ENCODE measurements around the gene HPS4. TPM values are rescaled to one million over a fixed set of nuclear protein-coding genes. Genes with fewer than 3 reads are reported as not detected.

HPS4 gene
- total RNA-seq, 2 experiments from 2014 or later: 61.6 to 67.0 TPM

DNA sequence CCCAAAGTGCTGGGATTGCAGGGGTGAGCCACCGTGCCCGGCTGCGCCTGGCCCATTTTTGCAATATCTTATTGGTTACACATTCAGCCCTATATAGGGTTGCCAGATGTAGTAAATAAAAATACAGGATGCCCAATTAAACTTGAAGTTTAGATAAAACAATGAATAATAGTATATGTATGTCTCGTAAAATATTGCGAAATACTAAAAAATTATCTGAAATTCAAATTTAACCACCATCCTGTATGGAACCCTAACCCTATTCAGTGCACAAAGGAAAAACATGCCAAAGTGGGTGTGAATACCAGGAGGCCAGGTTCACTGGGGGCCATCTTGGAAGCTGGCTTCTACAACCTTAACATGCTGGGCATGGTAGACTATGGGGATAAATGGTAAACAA, 33.8 kb upstream of the HPS4 start:
- POLR2A ChIA-PET: no interaction called here
- H3K27ac Mint-ChIP-seq: no peak overlapping the region

GRCh38 chr22:26516503-26516902, 32.9 kb upstream of the HPS4 start:
- DNase-seq (no peak), ATAC-seq (ENCODE audit: poor library complexity) (no peak)
- H3K9me3 ChIP-seq (ENCODE audit: control insufficient read depth in 1 of 2, insufficient read depth in 1 of 2, low read length in 2 of 2): no peaks in the 10 kb centered on the region
- no peak overlapping the region for H3K4me3 Mint-ChIP-seq
- H3K4me1 ChIP-seq (ENCODE audit: insufficient read depth, low read length): peaks cover 15% of the 10 kb centered on the region
- ChIA-PET POLR2A (no interaction called here), CTCF (interaction anchor here (0.7 kb wide), 1 partner anchor 149 kb away, joined by 3 read pairs; no protein-coding TSS in a partner anchor)
- no peaks in the 10 kb centered on the region for H3K9me3 Mint-ChIP-seq
- no peak overlapping the region for H3K27ac Mint-ChIP-seq
- H3K36me3 Mint-ChIP-seq (ENCODE audit: low read depth): peaks cover 15% of the 10 kb centered on the region
- intact Hi-C loops (cut with DNase I, micrococcal nuclease): no loop called here
- H3K27ac ChIP-seq (ENCODE audit: low read depth in 1 of 2, low read length in 2 of 2): no peak overlapping the region
- no peak for TF ChIP-seq CTCF (IDR thresholded peaks at IDR 0.05)
- H3K4me3 ChIP-seq (ENCODE audit: low read length): no peak overlapping the region
- H3K27me3 ChIP-seq (ENCODE audit: control insufficient read depth in 1 of 2, insufficient read depth in 2 of 2, low read length in 2 of 2): no peaks in the 10 kb centered on the region
- H3K27me3 Mint-ChIP-seq: no peaks in the 10 kb centered on the region
- peaks cover 23% of the 10 kb centered on the region for H3K4me1 Mint-ChIP-seq (ENCODE audit: low read depth)
- H3K36me3 ChIP-seq (ENCODE audit: insufficient read depth, low read length): no peaks in the 10 kb centered on the region

More for the DNA sequence above, 33.8 kb upstream of the HPS4 start:
- DNase-seq: no peak
- Histone ChIP-seq H3K4me3 (ENCODE audit: low read length) (no peak overlapping the region), H3K27ac (ENCODE audit: low read depth in 1 of 2, low read length in 2 of 2) (no peak overlapping the region), H3K9me3 (ENCODE audit: control insufficient read depth in 1 of 2, insufficient read depth in 1 of 2, low read length in 2 of 2) (no peaks in the 10 kb centered on the region), H3K27me3 (ENCODE audit: control insufficient read depth in 1 of 2, insufficient read depth in 2 of 2, low read length in 2 of 2) (no peaks in the 10 kb centered on the region), H3K36me3 (ENCODE audit: insufficient read depth, low read length) (no peaks in the 10 kb centered on the region), H3K4me1 (ENCODE audit: insufficient read depth, low read length) (peaks cover 7% of the 10 kb centered on the region)
- intact Hi-C loops (cut with DNase I, micrococcal nuclease): no loop called here
- peaks cover 14% of the 10 kb centered on the region for H3K4me1 Mint-ChIP-seq (ENCODE audit: low read depth)
- no peak for ATAC-seq (ENCODE audit: poor library complexity)
- CTCF ChIA-PET: interaction anchor here (0.7 kb wide), 1 partner anchor 30 kb away, joined by 3 read pairs; no protein-coding TSS in a partner anchor
- H3K9me3 Mint-ChIP-seq: no peaks in the 10 kb centered on the region
- H3K4me3 Mint-ChIP-seq: no peak overlapping the region
- H3K36me3 Mint-ChIP-seq (ENCODE audit: low read depth): peaks cover 6% of the 10 kb centered on the region
- no peaks in the 10 kb centered on the region for H3K27me3 Mint-ChIP-seq
- no peak for TF ChIP-seq CTCF (IDR thresholded peaks at IDR 0.05)

- H3K9me3 ChIP-seq (ENCODE audit: control insufficient read depth in 1 of 2, insufficient read depth in 1 of 2, low read length in 2 of 2): no peaks in the 10 kb centered on the region
- H3K27me3 Mint-ChIP-seq: no peaks in the 10 kb centered on the region
- H3K36me3 ChIP-seq (ENCODE audit: insufficient read depth, low read length): no peaks in the 10 kb centered on the region
- no peak overlapping the region for H3K27ac Mint-ChIP-seq
- no peak overlapping the region for H3K4me3 Mint-ChIP-seq
- ATAC-seq (ENCODE audit: poor library complexity): no peak
- intact Hi-C loops (cut with DNase I, micrococcal nuclease): no loop called here
- no peak overlapping the region for H3K4me3 ChIP-seq (ENCODE audit: low read length)
- ChIA-PET POLR2A (interaction anchor here (1.4 kb wide), 1 partner anchor 14 kb away, joined by 4 read pairs; no protein-coding TSS in a partner anchor), CTCF (interaction anchor here (0.7 kb wide), 1 partner anchor 148 kb away, joined by 3 read pairs; no protein-coding TSS in a partner anchor)
- no peak for TF ChIP-seq CTCF (IDR thresholded peaks at IDR 0.05)
- peaks cover 29% of the 10 kb centered on the region for H3K4me1 Mint-ChIP-seq (ENCODE audit: low read depth)
- no peaks in the 10 kb centered on the region for H3K9me3 Mint-ChIP-seq
- H3K27me3 ChIP-seq (ENCODE audit: control insufficient read depth in 1 of 2, insufficient read depth in 2 of 2, low read length in 2 of 2): no peaks in the 10 kb centered on the region
- DNase-seq: no peak
- peaks cover 21% of the 10 kb centered on the region for H3K4me1 ChIP-seq (ENCODE audit: insufficient read depth, low read length)
- H3K27ac ChIP-seq (ENCODE audit: low read depth in 1 of 2, low read length in 2 of 2): no peak overlapping the region
- peaks cover 21% of the 10 kb centered on the region for H3K36me3 Mint-ChIP-seq (ENCODE audit: low read depth)
Observed at GRCh38 chr22:26515931-26516330, 32.3 kb upstream of the HPS4 start.

All from CD4-positive, alpha-beta T cell (primary cell).